K562 (cell line): ENCODE results near the gene TPD52L2. TPM values are rescaled to one million over a fixed set of nuclear protein-coding genes. Genes with fewer than 3 reads are reported as not detected.

Source experiments
- BMI1 ChIP-seq: fragments of 150-350 bp; IDR thresholded peaks from 2 replicates; pipeline ENCODE4 v1.6.1; 2014; ENCODE audit warnings: low read length
- NFIX ChIP-seq: fragments of 250-450 bp; sonication (Bioruptor Pico); IDR thresholded peaks from 2 replicates; pipeline ENCODE4 v1.4.0; 2020; ENCODE audit warnings: low read depth, mild to moderate bottlenecking, moderate library complexity
- PHF20 ChIP-seq: fragments of 450-650 bp; IDR thresholded peaks from 2 replicates; pipeline ENCODE4 v1.6.1; 2018; ENCODE audit not compliant: partially characterized antibody
- SMARCA5 ChIP-seq: fragments of 450-650 bp; IDR thresholded peaks from 2 replicates; pipeline ENCODE4 v1.6.1; 2016
- SMC3 ChIP-seq: conservative IDR thresholded peaks from 2 replicates; pipeline ENCODE4 v1.6.1; 2011; ENCODE audit warnings: low read depth, low read length, improper control_type of control experiment; ENCODE audit not compliant: insufficient read depth
- SUPT5H ChIP-seq: fragments of 450-650 bp; IDR thresholded peaks from 2 replicates; pipeline ENCODE4 v1.6.1; 2016
- TCF3 ChIP-seq: sonication (generic); formaldehyde crosslinking; IDR thresholded peaks from 2 replicates; pipeline ENCODE4 v1.4.0; 2020; ENCODE audit warnings: mild to moderate bottlenecking, missing genetic modification reagents
- TOE1 ChIP-seq, 2 experiments: fragments of 450-650 bp in 1 of 2; sonication (generic) in 1 of 2; formaldehyde crosslinking in 1 of 2; IDR thresholded peaks; 2 replicates each; pipeline versions ENCODE4 v1.7.1 to v1.8.0; 2016 to 2022; ENCODE audit warnings: borderline replicate concordance in 2 of 2, mild to moderate bottlenecking in 2 of 2, antibody characterized with exemption in 1 of 2, inconsistent platforms in 1 of 2, low read depth in 1 of 2, missing genetic modification reagents in 1 of 2, moderate library complexity in 1 of 2
- ZNF12 ChIP-seq: sonication (generic); formaldehyde crosslinking; IDR thresholded peaks from 2 replicates; pipeline ENCODE4 v1.4.0; 2020; ENCODE audit warnings: mild to moderate bottlenecking, missing genetic modification reagents
- ZNF143 ChIP-seq: sonication (generic); formaldehyde crosslinking; IDR thresholded peaks from 2 replicates; pipeline ENCODE4 v1.9.0; 2022; ENCODE audit warnings: mild to moderate bottlenecking, missing genetic modification reagents
- ZNF24 ChIP-seq: fragments of 450-650 bp; IDR thresholded peaks from 2 replicates; pipeline ENCODE4 v1.6.1; 2016
- polyA plus RNA-seq, 8 experiments: library from polyadenylated mRNA; depleted of rRNA in 4 of 8; stranded (reverse) in 5 of 8; unstranded in 3 of 8; fragments of >200 nt; fragmentation: Nextera tagmentation in 2 of 8; fragmentation: Illumina TruSeq in 1 of 8; extraction: Ambion mirVana in 2 of 8; extraction: Trizol in 1 of 8; gene quantifications; 2 replicates each; pipeline versions ENCODE4 v1.2.1 to v1.2.3, GENCODE V29; 2011 to 2014; ENCODE audit warnings: inconsistent platforms in 1 of 8, missing spikeins in 1 of 8
- total RNA-seq, 7 experiments: library from RNA; depleted of rRNA in 6 of 7; stranded (reverse); fragments of >200 nt in 6 of 7; fragmentation: Illumina TruSeq in 2 of 7; extraction: Trizol in 2 of 7; gene quantifications; 2 replicates each; pipeline versions ENCODE4 v1.2.1 to v1.2.3, GENCODE V29; 2011 to 2021; ENCODE audit warnings: low replicate concordance in 1 of 7
- TF ChIP-seq, protein P1 (sequence below): sonication (generic); formaldehyde crosslinking; IDR thresholded peaks from 2 replicates; pipeline ENCODE4 v1.8.1; 2023; ENCODE audit warnings: mild to moderate bottlenecking, missing genetic modification reagents
- TF ChIP-seq, protein P2 (sequence below): fragments of 250-450 bp; sonication (Bioruptor Pico); IDR thresholded peaks from 2 replicates; pipeline ENCODE4 v1.5.0; 2020; ENCODE audit warnings: mild to moderate bottlenecking
- TF ChIP-seq, protein P3 (sequence below): sonication (generic); formaldehyde crosslinking; IDR thresholded peaks from 2 replicates; pipeline ENCODE4 v1.8.1; 2023; ENCODE audit warnings: mild to moderate bottlenecking, missing genetic modification reagents
- TF ChIP-seq, protein P4 (sequence below): sonication (generic); formaldehyde crosslinking; IDR thresholded peaks from 2 replicates; pipeline ENCODE4 v1.8.1; 2022; ENCODE audit warnings: missing genetic modification reagents
- TF ChIP-seq, protein P5 (sequence below): fragments of 200-800 bp; sonication (Bioruptor generic); IDR thresholded peaks from 2 replicates; pipeline ENCODE4 v1.6.1; 2017; ENCODE audit warnings: missing genetic modification characterization, missing compliant biosample characterization

TPD52L2 gene
- total and polyA plus RNA-seq, 9 of the 15 experiments (the other 6 are each of a cell fraction or from before 2014, with no cell fraction given): 1.9 to 117 (median 74.6) TPM

DNA sequence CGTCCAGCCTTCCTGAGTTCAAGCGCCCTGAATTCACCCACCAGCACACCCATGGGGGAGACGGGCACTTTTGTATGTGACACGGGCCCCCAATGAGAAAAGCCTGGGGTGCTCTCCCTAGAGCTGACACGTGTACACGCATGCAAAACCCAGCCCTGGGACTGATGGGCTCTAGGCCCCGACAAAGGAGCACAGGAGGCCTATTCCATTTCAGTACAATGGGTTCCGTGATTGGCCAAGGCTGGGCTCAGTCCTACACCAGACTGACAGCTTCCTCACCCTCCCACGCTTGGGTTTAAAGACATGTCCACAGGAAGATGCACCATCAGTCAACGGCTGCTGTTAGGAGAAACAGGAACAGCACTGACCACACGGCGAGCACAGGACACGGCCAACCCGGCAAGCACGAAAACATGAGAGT, 42.8 kb upstream of the TPD52L2 start (continued):
- no peak for TF ChIP-seq BMI1
- TF ChIP-seq ZNF24: no peak
- TF ChIP-seq, protein P1, sequence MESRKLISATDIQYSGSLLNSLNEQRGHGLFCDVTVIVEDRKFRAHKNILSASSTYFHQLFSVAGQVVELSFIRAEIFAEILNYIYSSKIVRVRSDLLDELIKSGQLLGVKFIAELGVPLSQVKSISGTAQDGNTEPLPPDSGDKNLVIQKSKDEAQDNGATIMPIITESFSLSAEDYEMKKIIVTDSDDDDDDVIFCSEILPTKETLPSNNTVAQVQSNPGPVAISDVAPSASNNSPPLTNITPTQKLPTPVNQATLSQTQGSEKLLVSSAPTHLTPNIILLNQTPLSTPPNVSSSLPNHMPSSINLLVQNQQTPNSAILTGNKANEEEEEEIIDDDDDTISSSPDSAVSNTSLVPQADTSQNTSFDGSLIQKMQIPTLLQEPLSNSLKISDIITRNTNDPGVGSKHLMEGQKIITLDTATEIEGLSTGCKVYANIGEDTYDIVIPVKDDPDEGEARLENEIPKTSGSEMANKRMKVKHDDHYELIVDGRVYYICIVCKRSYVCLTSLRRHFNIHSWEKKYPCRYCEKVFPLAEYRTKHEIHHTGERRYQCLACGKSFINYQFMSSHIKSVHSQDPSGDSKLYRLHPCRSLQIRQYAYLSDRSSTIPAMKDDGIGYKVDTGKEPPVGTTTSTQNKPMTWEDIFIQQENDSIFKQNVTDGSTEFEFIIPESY (CRISPR knock-in tag): no peak
- TF ChIP-seq ZNF143 (CRISPR knock-in tag): no peak
- no peak for TF ChIP-seq TOE1 (IDR thresholded peaks at IDR 0.05; ENCODE audit: borderline replicate concordance)
- no peak for TF ChIP-seq TOE1 (CRISPR knock-in tag; IDR thresholded peaks at IDR 0.05; ENCODE audit: borderline replicate concordance, low read depth)
- TF ChIP-seq, protein P2, sequence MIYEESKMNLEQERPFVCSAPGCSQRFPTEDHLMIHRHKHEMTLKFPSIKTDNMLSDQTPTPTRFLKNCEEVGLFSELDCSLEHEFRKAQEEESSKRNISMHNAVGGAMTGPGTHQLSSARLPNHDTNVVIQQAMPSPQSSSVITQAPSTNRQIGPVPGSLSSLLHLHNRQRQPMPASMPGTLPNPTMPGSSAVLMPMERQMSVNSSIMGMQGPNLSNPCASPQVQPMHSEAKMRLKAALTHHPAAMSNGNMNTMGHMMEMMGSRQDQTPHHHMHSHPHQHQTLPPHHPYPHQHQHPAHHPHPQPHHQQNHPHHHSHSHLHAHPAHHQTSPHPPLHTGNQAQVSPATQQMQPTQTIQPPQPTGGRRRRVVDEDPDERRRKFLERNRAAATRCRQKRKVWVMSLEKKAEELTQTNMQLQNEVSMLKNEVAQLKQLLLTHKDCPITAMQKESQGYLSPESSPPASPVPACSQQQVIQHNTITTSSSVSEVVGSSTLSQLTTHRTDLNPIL (CRISPR knock-in tag): no peak
- no peak for TF ChIP-seq TCF3 (CRISPR knock-in tag)
- TF ChIP-seq SUPT5H: no peak
- TF ChIP-seq, protein P3, sequence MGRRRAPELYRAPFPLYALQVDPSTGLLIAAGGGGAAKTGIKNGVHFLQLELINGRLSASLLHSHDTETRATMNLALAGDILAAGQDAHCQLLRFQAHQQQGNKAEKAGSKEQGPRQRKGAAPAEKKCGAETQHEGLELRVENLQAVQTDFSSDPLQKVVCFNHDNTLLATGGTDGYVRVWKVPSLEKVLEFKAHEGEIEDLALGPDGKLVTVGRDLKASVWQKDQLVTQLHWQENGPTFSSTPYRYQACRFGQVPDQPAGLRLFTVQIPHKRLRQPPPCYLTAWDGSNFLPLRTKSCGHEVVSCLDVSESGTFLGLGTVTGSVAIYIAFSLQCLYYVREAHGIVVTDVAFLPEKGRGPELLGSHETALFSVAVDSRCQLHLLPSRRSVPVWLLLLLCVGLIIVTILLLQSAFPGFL: no peak
- 0 out of 2 replicates have a peak, but pooled peaks have one; percentile 47 for TF ChIP-seq ZNF12 (CRISPR knock-in tag)
- no peak for TF ChIP-seq SMARCA5
- no peak for TF ChIP-seq NFIX
- TF ChIP-seq, protein P4, sequence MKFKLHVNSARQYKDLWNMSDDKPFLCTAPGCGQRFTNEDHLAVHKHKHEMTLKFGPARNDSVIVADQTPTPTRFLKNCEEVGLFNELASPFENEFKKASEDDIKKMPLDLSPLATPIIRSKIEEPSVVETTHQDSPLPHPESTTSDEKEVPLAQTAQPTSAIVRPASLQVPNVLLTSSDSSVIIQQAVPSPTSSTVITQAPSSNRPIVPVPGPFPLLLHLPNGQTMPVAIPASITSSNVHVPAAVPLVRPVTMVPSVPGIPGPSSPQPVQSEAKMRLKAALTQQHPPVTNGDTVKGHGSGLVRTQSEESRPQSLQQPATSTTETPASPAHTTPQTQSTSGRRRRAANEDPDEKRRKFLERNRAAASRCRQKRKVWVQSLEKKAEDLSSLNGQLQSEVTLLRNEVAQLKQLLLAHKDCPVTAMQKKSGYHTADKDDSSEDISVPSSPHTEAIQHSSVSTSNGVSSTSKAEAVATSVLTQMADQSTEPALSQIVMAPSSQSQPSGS: no peak
- TF ChIP-seq PHF20: no peak
- TF ChIP-seq, protein P5, sequence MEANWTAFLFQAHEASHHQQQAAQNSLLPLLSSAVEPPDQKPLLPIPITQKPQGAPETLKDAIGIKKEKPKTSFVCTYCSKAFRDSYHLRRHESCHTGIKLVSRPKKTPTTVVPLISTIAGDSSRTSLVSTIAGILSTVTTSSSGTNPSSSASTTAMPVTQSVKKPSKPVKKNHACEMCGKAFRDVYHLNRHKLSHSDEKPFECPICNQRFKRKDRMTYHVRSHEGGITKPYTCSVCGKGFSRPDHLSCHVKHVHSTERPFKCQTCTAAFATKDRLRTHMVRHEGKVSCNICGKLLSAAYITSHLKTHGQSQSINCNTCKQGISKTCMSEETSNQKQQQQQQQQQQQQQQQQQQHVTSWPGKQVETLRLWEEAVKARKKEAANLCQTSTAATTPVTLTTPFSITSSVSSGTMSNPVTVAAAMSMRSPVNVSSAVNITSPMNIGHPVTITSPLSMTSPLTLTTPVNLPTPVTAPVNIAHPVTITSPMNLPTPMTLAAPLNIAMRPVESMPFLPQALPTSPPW (CRISPR knock-in tag): 0 out of 2 replicates have a peak, but pooled peaks have one; percentile 21
- no peak for TF ChIP-seq SMC3
